ENCODE results near the gene CYP3A4. TPM values are rescaled to one million over a fixed set of nuclear protein-coding genes. Genes with fewer than 3 reads are reported as not detected.

The CYP3A4 gene
- total RNA-seq, 4 donors from 2014 or later = 0.22 to 1.5 TPM; not detected in 2

- 94% methylated on average over 2 of the region's 2 CpGs; no CpG with 5 or more reads in 1 of the 2 donors for WGBS, 2 donors
- no peaks in the 10 kb centered on the region for H3K9me3 ChIP-seq
- no peak overlapping the region for H3K4me3 ChIP-seq
- no peaks in the 10 kb centered on the region for H3K4me1 ChIP-seq
- H3K27me3 ChIP-seq = no peaks in the 10 kb centered on the region
- H3K27ac ChIP-seq = no peak overlapping the region
- DNase-seq (ENCODE audit: low spot score in 2 of 2) = no peak
- peaks cover 0 to 20% (median 0%) of the 10 kb centered on the region in 3 donors for H3K36me3 ChIP-seq
- no peak for TF ChIP-seq POLR2A (IDR thresholded peaks at IDR 0.05)
- peak in 1 of 5 experiments; percentile 6 for TF ChIP-seq CTCF (IDR thresholded peaks at IDR 0.05)
These were observed 50.5 kb downstream of the CYP3A4 start for GRCh38 chr7:99733448-99733847.

- Histone ChIP-seq H3K4me1 (no peaks in the 10 kb centered on the region), H3K4me3 (no peak overlapping the region), H3K36me3 (peaks cover 0 to 20% (median 0%) of the 10 kb centered on the region in 3 donors), H3K9me3 (no peaks in the 10 kb centered on the region), H3K27me3 (no peaks in the 10 kb centered on the region), H3K27ac (no peak overlapping the region)
- DNase-seq (ENCODE audit: low spot score in 2 of 2) = no peak
- no peak for TF ChIP-seq POLR2A (IDR thresholded peaks at IDR 0.05)
- no peak for TF ChIP-seq EP300 (IDR thresholded peaks at IDR 0.05)
- TF ChIP-seq CTCF (IDR thresholded peaks at IDR 0.05) = no peak
- 87 to 90% methylated on average over 3 of the region's 3 CpGs for WGBS, 2 donors
These were observed 51.0 kb downstream of the CYP3A4 start for GRCh38 chr7:99733003-99733402.

- Histone ChIP-seq H3K27me3 (no peaks in the 10 kb centered on the region), H3K4me1 (no peaks in the 10 kb centered on the region), H3K27ac (no peak overlapping the region), H3K4me3 (no peak overlapping the region), H3K9me3 (no peaks in the 10 kb centered on the region), H3K36me3 (peaks cover 0 to 14% (median 0%) of the 10 kb centered on the region in 3 donors)
- no peak for DNase-seq (ENCODE audit: low spot score in 2 of 2)
- TF ChIP-seq EP300 (IDR thresholded peaks at IDR 0.05) (no peak), CTCF (IDR thresholded peaks at IDR 0.05) (no peak), POLR2A (IDR thresholded peaks at IDR 0.05) (no peak)
- WGBS, 2 donors = 93 to 97% methylated on average over 4 of the region's 4 CpGs
These were observed 52.2 kb downstream of the CYP3A4 start for GRCh38 chr7:99731638-99732374.

GRCh38 chr7:99730992-99731391, 53.0 kb downstream of the CYP3A4 start:
- WGBS, 2 donors = 90% methylated on average over 3 of the region's 3 CpGs
- Histone ChIP-seq H3K27me3 (no peaks in the 10 kb centered on the region), H3K27ac (no peak overlapping the region), H3K36me3 (peaks cover 0 to 7% (median 0%) of the 10 kb centered on the region in 3 donors), H3K4me3 (no peak overlapping the region), H3K4me1 (no peaks in the 10 kb centered on the region), H3K9me3 (no peaks in the 10 kb centered on the region)
- no peak for DNase-seq (ENCODE audit: low spot score in 2 of 2)
- no peak for TF ChIP-seq CTCF (IDR thresholded peaks at IDR 0.05)
- TF ChIP-seq POLR2A (IDR thresholded peaks at IDR 0.05) = no peak
- TF ChIP-seq EP300 (IDR thresholded peaks at IDR 0.05) = no peak

- no peaks in the 10 kb centered on the region for H3K4me1 ChIP-seq
- H3K27ac ChIP-seq = no peak overlapping the region
- no peak overlapping the region for H3K4me3 ChIP-seq
- H3K9me3 ChIP-seq = no peaks in the 10 kb centered on the region
- 47 to 66% methylated on average over 1 of the region's 1 CpG for WGBS, 2 donors
- H3K36me3 ChIP-seq = peaks cover 0 to 12% (median 0%) of the 10 kb centered on the region in 3 donors
- TF ChIP-seq POLR2A (IDR thresholded peaks at IDR 0.05) (no peak), CTCF (IDR thresholded peaks at IDR 0.05) (no peak), EP300 (IDR thresholded peaks at IDR 0.05) (no peak)
- DNase-seq (ENCODE audit: low spot score in 2 of 2) = no peak
- no peaks in the 10 kb centered on the region for H3K27me3 ChIP-seq
These were observed 53.7 kb downstream of the CYP3A4 start for GRCh38 chr7:99730238-99730810.

All from tibial nerve (tissue), 4 donors.